ENCODE results near the gene GPR25. TPM values are rescaled to one million over a fixed set of nuclear protein-coding genes. Genes with fewer than 3 reads are reported as not detected.

GPR25 gene, protein sequence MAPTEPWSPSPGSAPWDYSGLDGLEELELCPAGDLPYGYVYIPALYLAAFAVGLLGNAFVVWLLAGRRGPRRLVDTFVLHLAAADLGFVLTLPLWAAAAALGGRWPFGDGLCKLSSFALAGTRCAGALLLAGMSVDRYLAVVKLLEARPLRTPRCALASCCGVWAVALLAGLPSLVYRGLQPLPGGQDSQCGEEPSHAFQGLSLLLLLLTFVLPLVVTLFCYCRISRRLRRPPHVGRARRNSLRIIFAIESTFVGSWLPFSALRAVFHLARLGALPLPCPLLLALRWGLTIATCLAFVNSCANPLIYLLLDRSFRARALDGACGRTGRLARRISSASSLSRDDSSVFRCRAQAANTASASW
- polyA plus RNA-seq (ENCODE audit: insufficient read length): not detected

DNA sequence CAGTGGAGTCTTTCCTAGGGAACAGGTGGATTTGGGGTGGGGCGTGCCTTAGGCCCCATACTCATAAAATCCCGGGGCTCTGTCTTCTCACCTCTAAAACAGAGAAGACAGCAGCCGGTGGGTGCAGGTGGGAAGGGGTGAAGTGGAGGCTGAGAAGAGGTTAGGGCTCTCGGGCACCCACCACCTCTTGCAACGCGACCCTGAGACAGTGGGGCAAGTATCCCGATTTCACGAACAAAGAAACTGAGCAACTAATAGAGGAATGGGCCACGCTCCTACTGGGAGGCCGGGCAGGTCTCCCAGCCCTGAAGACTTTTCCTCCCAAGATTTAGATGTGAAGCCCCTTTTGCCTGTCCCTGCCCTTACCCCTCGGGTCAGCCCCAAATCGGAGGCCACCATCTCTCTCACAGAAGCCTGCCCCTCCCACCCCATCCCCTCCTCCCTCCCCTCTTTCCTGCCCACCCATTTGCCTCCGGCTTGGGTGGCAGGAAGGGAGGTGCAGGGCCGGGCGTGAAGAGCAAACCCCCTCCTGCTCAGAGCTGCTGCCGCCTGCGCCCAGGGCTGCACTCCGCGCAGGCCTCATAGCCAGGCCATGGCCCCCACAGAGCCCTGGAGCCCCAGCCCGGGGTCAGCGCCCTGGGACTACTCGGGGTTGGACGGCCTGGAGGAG lies at the start of gene GPR25:
GPR25 (plus strand) TSS at position 536 of the 670 bp plus-strand sequence; CDS start at position 593, 57 bp downstream.
- no peak for DNase-seq

DNA sequence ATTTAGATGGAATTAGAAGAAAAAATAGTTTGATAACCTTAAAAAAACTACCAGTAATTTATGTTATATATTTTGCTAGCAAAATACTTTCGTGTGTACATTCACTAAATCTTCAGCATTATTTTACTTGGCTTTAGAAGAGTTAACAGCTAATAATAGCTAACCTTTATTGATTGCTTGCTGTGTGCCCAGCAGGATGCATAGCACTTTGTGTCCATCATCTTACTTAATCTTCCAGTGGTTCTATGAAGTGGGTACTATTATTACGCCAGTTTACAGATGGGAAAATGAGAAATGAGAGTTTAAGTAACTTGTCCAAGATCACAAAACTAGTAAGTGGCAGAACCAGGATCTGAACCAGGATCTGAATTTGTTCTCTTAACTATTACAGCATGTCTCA lies 41.7 kb upstream of the GPR25 start:
- DNase-seq: no peak

DNA sequence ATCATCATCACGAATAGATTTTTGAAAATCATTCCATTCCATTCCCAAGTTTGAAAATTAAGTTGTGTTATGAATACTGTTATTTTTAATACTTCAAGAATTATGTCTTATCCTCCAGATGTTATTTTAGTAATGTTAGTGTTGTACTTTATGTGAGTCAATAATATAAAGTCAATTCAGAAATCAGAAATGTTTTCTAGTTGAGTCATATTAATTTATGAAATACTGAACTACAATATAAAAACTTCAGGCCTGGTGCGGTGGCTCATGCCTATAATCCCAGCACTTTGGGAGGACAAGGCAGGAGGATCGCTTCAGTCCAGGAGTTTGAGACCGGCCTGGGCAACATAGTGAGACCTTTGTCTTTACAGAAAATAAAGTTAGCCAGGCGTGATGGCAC lies 38.4 kb upstream of the GPR25 start:
- no peak for DNase-seq

DNA sequence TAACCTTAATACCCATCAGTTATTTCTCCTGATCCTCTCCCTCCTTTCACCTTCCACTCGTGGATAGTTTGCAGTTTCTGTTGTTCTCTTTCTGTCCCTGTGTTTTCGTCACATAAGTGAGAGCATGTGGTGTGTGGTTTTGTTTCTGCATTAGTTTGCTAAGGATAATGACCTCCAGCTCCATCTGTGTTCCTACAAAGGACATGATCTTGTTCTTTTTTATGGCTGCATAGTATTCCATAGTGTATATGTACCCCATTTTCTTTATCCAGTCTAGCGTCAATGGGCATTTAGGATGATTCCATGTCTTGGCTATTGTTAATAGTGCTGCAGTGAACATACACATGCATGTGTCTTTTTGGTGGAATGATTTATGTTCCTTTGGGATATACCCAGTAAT lies 36.6 kb upstream of the GPR25 start:
- DNase-seq: no peak

DNA sequence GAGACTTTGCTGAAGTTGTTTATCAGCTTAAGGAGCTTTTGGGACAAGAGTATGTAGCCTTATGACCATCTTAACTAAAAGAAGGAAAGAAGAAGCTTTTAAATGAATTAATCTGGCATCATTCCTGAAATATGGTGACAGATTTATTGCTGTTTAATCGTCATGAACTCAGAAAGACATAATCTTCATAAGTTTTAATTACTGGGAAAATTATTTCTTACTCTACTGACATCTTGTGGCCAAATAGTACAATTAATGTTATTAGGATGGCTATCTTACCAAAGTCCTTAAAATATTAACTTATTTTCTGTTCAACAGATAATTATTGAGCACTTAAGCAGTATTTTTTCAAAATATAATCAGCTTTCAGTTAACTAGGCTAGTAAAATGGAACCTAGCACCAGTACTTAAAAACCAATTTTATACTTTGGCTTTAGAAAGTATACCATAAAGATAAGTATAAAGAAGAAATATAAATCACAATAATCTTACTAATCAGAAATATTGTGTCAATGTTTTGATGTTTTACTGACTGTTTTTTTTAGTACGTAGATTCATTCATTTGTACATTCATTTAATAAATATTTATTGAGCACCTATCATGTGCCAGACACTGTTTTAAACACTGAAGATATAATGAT lies 34.7 kb upstream of the GPR25 start:
- DNase-seq: no peak

DNA sequence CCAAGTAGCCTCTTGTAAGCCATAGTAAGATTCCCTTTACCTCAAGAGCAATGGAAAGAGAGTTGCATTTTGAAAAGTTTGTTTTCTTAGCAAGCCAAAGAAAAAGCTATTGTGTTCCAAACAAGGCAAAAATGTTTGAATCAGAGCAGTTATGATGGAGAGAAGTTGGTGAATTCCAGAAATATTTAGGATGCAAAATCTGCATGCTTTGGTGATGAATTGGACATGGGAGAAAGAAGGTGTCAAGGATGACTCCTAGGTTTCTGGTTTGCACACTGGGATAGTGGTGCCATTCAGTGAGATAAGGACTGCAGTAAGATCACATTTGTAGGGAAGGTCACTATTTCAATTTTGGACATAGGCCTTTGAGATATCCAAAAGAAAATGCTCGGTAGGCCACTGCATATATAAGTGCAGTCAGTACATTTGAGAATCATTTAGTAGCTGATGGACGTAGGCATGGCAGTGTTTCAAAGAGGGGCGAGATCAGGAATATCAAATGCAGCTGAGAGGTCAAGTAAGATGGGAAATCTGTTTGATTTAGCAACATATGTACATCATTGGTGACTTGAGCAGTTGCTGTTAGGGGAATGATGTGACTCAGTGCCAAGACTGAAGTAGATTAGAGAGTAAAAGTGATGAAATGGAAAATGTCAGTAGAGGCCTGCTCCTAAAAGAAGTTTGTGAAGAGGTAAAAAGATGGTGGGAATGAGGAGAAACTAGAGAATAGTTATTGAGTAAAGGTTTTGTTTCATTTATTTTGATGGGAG lies 33.9 kb upstream of the GPR25 start:
- DNase-seq: no peak

DNA sequence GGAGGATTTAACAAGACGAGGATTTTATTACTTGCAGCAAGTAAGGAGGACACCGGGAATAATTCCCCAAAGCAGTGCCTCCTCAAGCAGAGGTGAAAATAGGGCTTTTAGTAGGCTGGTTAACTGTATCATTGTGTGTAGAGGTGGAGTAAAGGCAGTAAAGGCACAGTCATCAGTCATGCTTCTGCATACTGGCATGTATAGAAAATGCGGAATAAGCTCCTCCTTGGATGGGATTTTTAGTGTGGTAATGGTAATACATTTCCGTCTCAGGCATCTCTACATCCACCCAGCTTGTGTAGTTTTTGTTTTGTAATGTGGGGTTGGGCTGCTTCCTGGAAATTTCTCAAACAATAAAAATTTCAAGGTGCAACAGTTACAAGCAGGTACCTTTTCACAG lies 27.4 kb upstream of the GPR25 start:
- DNase-seq: no peak

DNA sequence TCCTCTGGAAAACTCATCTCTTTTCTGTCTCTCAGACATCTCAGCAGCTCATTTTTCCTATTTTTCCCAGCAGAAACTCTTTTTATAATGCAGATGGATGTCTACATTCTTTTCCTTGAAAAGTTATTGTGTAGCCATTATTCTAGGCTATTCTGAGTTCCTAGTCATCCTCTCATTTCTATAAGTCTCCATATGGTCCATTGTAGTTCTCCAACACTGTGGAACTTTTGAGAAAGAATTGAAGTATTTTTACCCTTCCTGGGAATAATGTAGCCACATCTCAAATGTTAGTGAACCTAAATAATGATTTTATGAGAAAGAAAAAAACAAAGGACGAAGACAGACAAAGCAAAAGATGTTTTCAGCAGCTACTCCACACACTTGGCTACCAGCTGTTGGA lies 26.4 kb upstream of the GPR25 start:
- no peak for DNase-seq

DNA sequence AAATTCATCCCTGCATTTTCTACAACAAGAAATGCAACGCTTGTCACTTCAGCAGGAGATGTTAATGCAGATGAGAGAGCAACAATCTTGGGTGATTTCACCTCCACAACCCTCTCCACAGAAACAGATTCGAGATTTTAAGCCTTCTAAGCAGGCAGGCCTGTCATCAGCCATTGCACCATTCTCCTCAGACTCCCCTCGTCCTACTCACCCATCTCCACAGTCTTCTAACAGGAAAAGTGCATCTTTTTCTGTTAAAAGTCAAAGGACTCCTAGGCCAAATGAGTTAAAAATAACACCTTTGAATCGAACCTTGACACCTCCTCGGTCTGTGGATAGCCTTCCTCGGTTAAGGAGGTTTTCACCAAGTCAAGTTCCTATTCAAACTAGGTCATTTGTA lies 23.4 kb upstream of the GPR25 start:
- no peak for DNase-seq

DNA sequence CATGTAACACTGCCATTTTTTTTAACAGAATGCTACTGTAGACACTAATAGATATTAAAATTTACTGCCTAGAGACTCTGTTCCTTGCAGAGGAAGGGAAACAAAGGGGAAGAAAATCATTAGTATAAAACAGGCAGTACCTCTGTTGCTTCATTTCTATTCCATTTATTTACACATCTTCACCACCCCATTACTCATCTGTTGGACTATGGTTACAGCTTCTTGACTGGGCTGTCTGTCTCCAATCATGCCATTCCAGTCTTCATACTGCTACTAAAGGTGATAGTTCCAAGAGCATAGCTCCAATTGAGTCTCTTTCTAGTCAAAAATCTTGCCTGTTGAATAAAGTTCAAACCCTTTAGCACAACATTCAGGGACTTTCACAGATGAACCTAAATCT lies 22.2 kb upstream of the GPR25 start:
- DNase-seq: no peak

DNA sequence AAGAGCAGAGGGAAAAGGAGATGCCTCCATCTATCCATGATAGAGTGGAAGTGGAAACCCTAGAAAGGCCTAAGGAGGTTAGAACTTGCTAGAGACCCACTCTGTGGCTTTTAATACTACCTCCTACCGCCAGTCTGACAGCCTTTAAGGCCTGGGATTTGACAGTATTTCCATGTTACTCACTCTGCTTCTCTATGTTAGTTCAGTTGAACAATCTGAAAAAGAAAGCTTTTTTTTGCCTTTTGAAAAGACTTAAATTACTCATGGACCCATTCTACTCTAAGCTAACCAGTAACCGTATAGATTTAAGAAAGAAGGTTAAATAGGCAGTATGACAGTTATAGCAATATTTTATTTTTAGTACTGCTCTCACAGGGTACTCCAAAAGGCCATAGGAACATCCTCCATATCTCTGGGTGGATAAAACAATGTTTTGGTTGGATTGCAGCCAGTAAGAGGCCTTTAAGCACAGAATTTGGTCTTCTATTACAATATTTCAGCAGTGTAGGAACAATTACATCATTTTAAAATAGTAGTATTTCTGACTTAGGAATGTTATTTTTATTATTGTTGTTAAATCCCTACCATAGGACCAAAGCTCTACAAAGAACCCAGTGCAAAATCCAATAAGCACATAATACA lies 15.9 kb upstream of the GPR25 start:
- no peak for DNase-seq

DNA sequence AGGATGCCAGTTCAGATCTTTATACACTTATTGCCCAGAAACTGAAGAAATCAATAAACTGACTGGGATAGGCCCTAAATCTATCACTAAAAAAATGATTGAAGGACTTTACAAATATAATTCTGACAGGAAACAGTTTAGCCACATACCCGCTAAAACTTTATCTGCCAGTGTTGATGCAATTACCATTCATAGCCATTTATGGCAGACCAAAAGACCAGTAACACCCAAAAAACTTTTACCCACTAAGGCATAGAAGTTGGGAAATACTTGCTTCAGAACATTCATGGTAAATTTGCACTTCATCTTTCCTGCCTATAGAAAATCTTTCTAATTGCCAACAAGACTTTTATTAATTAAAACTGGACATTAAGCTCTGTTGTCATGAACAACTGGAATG lies 15.0 kb upstream of the GPR25 start:
- DNase-seq: no peak

DNA sequence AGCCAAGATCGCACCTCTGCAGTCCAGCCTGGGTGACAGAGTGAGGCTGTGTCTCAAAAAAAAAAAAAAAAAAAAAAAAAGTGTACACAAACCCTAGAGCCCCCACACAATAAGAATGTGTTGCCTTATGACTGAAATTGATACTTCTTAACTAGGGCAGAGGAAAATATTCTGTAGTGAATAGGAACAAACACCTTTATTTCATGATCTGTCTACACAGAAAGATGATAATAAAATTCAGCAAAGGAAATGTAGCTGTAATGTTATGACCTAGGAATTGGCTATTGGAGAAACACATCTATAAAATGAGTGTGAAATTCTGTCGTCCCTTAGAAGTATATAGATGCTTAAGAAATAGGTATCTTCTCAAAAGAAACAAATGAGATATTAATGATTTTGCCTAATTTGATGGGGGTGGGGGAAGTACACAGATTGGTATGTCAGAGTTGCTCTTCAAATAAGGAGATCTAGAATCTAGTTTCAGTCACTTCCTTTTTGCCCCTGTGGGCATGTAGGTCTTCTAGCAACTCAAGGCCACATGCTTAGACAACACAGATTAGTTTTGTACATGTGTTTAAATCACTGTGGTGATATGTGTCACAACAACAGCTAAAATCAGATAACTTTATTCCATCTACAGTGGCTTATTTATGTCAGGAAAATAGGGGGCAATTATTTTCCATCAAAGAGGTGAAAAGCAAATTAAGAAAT lies 10.7 kb upstream of the GPR25 start:
- DNase-seq: no peak

DNA sequence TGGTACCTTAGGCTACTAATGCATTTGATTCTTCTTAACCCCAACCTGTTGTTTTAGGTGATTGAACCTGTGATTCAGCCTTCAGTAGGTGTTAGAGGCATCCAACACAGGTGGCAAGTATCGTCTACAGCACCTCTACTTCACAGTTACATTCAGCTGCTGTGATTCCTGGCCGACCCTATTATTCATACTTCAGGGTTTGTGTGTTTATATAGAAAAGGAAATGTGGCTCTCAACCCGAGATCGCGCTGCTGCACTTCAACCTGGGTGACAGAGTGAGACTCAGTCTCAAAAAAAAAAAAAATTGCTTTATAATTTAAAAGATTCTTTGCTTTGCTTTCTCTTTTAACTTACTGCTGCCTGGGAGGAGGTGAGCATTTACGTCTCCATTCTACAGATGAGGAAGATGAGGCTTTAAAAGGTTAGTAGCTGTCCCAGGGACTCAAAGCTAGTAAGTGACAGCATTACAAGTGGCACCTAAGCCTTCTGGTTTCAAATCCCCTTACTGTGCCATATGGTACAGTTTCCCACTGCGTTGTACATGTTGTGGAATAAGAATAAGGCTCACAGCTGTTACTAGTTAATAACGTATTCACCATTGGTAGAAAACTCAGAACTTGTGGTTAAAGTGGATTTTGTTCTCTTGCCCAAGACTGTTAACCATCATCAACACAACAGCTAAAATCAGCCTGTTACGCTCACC lies 9.9 kb upstream of the GPR25 start:
- DNase-seq: no peak

DNA sequence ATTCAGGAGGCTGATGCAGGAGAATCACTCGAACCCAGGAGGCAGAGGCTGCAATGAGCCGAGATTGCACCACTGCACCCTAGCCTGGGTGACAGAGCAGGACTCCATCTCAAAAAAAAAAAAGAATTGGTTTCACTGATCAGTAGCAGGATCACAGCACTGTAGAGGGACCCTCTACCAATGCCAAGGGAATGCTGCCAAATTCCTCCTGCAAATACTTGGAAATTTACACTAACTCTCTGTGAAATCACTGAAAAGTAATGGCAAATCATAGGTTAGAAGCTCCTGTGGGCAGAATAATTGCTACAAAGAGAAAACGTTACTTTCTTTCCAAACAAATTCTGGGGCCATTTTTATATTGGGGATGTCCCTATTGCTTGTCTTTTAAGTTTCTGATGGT lies 6.7 kb upstream of the GPR25 start:
- DNase-seq: peak; percentile 31

DNA sequence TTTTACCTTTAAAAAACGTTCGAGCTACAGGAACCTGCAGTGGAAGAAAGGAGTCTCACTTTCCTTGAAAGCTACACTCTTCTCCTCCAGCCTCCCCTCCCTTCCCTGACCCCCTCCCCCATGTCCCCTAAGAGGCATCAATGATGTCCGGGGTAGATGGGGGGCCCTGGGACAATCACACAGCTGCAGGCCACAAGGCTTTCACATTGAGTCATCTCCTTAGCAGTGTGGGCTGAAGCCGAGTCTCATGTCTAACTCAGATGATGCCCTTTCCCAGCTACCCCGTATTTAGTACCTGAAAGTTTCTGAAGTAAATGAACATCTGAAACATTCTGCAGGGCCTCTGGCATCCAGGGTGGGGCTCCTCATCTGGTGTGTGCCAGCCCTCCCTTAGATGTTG lies 6.3 kb upstream of the GPR25 start:
- no peak for DNase-seq

DNA sequence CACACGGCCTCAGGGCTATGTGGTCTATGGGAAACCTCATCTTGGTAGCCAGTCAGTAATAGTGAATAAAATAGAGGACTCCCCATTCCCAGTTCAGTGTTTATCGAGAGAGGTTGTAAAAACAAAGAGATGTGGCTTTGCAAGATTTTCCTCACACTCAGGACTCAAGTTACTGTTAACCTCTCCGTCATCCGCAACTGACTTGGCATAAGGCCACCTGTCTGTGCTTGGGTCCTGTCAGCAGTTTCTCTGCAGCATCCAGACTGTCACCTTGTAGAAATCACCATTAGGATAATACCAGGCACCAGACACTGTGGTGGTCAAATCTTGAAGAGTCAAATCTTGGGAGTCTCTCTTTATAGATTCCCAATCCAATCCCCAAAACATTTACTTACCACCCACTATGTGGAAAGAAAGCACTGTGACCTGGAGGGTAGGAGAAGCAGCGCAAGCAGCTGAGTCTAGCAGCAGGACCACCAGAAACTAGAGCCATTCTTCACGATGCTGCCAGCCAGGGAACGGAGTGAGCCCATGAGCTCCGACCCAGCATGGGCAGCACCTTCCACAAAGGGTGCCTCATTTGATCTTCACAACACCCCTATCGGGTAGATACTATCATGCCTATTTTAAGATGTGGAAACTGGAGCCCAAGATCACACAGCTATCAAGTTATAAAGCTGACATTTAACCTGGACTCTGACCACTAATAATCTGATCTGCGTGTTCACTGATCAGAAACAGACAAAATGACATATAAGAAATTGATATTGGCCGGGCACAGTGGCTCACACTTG lies 5.6 kb upstream of the GPR25 start:
- DNase-seq: no peak

DNA sequence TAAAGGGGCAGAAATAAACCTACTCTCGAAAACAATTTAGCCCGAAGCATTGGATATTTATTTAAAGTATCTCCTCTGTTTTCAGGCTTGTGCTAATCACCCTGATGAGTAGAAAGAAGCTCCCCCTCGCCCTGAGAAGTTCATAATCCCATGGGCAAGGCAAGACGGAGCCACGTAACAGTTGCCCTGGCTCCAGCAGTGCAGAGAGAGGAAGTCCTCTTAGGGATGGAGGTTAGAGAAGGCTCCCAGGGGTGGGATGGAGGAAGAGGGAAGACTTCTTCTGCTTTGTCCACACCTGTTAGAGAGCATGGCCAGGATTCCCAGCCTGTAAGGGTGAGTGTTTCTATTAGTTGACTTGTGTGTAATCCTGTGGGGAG lies 3.4 kb upstream of the GPR25 start:
- no peak for DNase-seq

DNA sequence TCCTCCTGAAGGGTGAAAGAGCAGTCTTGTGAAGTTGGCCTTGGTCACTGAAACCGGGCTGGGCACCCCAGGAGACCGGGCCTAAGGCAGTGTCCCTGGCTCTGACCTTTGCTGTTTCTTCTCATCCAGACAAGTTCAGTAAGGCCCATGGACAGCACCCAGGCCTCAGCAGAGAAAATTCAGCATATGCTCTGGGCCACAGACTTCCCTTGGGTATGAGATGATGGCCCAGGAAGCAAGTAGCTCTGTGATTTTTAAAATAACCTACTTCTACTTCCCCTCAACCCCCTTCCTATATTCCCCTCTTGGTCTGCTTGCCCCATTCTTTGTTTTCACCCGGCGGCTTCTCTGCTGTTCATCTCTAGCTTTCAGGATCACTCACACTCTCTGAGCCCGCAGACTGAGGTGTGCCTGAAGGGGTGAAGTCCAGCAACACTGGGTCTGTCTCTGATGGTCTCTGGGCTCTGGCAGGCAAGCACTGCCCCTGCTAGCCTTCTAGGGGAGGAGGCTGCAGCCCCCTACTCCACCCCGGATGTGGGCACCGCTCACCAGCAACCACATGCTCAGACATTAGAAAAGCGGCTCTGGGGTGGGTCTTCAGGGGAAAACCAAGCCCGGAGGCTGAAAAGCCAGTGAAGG lies 2.9 kb upstream of the GPR25 start:
- no peak for DNase-seq

DNA sequence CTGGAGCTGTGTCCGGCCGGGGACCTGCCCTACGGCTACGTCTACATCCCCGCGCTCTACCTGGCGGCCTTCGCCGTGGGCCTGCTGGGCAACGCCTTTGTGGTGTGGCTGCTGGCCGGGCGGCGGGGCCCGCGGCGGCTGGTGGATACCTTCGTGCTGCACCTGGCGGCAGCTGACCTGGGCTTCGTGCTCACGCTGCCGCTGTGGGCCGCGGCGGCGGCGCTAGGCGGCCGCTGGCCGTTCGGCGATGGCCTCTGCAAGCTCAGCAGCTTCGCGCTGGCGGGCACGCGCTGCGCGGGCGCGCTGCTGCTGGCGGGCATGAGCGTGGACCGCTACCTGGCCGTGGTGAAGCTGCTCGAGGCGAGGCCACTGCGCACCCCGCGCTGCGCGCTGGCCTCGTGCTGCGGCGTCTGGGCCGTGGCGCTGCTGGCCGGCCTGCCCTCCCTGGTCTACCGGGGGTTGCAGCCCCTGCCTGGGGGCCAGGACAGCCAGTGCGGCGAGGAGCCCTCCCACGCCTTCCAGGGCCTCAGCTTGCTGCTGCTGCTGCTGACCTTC lies 412 bp downstream of the GPR25 start:
- peak; percentile 36 for DNase-seq

All from hindlimb muscle (tissue), 1 donor.